Subcutaneous abdominal adipose tissue (tissue), 5 donors: ENCODE data around the gene CCDC30.
A peak's percentile ranks its signal among the peaks of the same experiment; 100 is the strongest.
"Not testable (repeated sequence)": the region's sequence is repeated elsewhere in the genome, so short reads cannot be mapped to it uniquely, and the experiment has no call there.

Experiments
- H3K27ac ChIP-seq: one replicate; pipeline ENCODE4 v1.7.0; 2013; ENCODE audit warnings: low read depth, mild to moderate bottlenecking, inconsistent platforms, low read length, moderate library complexity
- H3K27me3 ChIP-seq, 5 donors: one replicate each; pipeline ENCODE4 v1.7.0; 2013; ENCODE audit warnings: low read length in 5 of 5, inconsistent platforms in 1 of 5; ENCODE audit not compliant: control insufficient read depth in 5 of 5, insufficient read depth in 4 of 5
- H3K36me3 ChIP-seq, 5 donors: one replicate each; pipeline ENCODE4 v1.7.0; 2013; ENCODE audit warnings: low read length in 5 of 5; ENCODE audit not compliant: control insufficient read depth in 5 of 5, insufficient read depth in 5 of 5
- H3K4me1 ChIP-seq, 5 donors: one replicate each; pipeline ENCODE4 v1.7.0; 2013; ENCODE audit warnings: low read length in 5 of 5, mild to moderate bottlenecking in 3 of 5, moderate library complexity in 1 of 5; ENCODE audit not compliant: control insufficient read depth in 5 of 5, insufficient read depth in 5 of 5
- H3K4me3 ChIP-seq, 5 donors: one replicate each; pipeline ENCODE4 v1.7.0; 2013; ENCODE audit warnings: low read length in 5 of 5, low read depth in 1 of 5
- H3K9ac ChIP-seq, 5 donors: one replicate each; pipeline ENCODE4 v1.7.0; 2013; ENCODE audit warnings: low read length in 5 of 5, mild to moderate bottlenecking in 4 of 5, moderate library complexity in 3 of 5
- H3K9me3 ChIP-seq, 5 donors: one replicate each; pipeline ENCODE4 v1.7.0; 2013; ENCODE audit warnings: low read length in 5 of 5; ENCODE audit not compliant: control insufficient read depth in 5 of 5
- donor health status: healthy.
- donor health status: healthy.
- donor health status: healthy.
- donor health status: healthy.
- donor health status: healthy.

The CCDC30 gene

DNA sequence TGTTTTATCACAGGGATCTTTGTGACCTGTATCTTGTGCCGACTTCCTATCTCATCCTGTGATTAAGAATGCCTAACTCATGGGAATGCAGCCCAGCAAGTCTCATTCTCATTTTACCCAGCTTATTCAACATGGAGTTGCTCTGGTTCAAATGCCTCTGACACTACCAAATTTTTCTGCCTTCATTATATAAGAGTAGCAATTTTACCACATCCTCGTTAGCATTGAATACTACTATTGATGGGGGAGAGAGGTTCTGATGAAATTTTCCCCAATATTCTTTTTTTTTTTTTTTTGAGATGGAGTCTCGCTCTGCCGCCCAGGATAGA is 150.7 kb downstream of the CCDC30 start:
- no peaks in the 10 kb centered on the region for H3K27me3 ChIP-seq
- H3K36me3 ChIP-seq = no peaks in the 10 kb centered on the region
- no peaks in the 10 kb centered on the region for H3K4me1 ChIP-seq
- H3K27ac ChIP-seq = no peak overlapping the region
- H3K4me3 ChIP-seq = no peak overlapping the region
- no peak overlapping the region for H3K9ac ChIP-seq
- H3K9me3 ChIP-seq = no peaks in the 10 kb centered on the region

DNA sequence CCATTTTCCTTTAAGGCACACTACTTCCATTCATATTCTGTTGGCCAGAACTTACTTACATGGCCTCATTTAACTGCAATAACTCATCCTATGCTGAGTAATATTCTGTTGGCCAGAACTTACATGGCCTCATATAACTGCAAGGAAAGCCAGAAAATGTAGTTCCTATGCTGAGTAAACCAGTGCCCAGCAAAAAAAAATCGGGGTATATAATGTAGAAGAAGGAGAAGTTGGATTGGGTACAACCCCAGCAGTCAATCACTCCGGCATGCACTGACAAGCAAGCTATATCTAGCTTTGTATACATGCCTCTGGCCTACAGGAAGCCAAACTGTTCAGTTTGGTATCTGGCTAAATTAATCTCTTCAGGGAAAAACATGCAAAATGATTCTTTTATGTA is 155.8 kb downstream of the CCDC30 start:
- Histone ChIP-seq H3K4me1 (no peaks in the 10 kb centered on the region), H3K27ac (no peak overlapping the region), H3K9me3 (no peaks in the 10 kb centered on the region), H3K4me3 (no peak overlapping the region), H3K27me3 (no peaks in the 10 kb centered on the region), H3K9ac (no peak overlapping the region), H3K36me3 (no peaks in the 10 kb centered on the region)

DNA sequence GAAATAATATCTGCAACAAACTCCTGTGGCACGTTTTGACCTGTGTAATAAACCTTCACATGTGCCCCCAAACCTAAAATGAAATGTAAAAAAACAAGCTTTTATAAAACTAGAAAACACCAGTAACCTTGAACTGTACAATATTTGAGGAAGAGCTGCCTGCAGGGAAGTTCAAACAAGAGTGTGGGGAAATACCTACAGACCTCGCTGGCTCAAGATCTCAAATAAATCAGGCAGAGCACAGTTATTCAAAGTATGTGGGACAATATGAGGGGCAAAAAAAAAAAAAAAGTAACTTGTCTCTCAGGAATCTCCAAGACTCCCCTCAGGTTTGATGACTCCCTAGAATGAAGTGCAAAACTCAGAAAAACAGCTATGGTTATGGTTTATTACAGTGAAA is 157.2 kb downstream of the CCDC30 start:
- H3K27me3 ChIP-seq = no peaks in the 10 kb centered on the region
- H3K4me3 ChIP-seq = no peak overlapping the region
- H3K27ac ChIP-seq = no peak overlapping the region
- no peak overlapping the region for H3K9ac ChIP-seq
- no peaks in the 10 kb centered on the region for H3K9me3 ChIP-seq
- H3K4me1 ChIP-seq = no peaks in the 10 kb centered on the region
- no peaks in the 10 kb centered on the region for H3K36me3 ChIP-seq

DNA sequence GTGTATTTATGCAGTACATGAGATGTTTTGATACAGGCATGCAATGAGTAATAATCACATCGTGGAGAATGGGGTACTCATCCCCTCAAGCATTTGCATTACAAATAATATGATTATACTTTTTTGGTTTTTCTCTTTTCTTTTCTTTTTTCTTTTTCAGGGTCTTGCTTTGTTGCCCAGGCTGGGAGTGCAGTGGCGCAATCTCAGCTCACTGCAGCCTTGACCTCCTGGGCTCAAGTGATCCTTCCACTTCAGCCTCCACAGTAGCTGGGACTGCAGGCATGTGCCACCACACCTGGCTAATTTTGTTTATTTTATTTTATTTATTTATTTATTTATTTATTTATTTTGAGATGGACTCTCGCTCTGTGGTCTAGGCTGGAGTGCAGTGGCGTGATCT is 158.1 kb downstream of the CCDC30 start:
- not testable (repeated sequence) for H3K27ac ChIP-seq, H3K36me3 ChIP-seq, H3K27me3 ChIP-seq, H3K4me1 ChIP-seq, H3K9ac ChIP-seq, H3K9me3 ChIP-seq, H3K4me3 ChIP-seq

DNA sequence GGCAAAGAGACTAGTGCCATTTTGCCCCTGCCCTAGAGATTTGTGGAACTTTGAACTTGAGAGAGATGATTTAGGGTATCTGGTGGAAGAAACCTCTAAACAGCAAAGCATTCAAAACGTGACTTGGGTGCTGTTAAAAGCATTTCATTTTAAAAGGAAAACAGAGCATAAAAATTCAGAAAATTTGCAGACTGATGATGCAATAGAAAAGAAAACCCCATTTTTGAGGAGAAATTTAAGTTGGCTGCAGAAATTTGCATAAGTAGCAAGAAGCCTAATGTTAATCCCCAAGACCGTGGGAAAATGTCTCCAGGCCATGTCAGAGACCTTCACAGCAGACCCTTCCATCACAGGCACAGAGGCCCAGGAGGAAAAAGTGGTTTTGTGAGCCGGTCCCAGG is 164.1 kb downstream of the CCDC30 start:
- not testable (repeated sequence) for H3K36me3 ChIP-seq, H3K9ac ChIP-seq, H3K4me1 ChIP-seq, H3K27ac ChIP-seq, H3K9me3 ChIP-seq, H3K27me3 ChIP-seq, H3K4me3 ChIP-seq

DNA sequence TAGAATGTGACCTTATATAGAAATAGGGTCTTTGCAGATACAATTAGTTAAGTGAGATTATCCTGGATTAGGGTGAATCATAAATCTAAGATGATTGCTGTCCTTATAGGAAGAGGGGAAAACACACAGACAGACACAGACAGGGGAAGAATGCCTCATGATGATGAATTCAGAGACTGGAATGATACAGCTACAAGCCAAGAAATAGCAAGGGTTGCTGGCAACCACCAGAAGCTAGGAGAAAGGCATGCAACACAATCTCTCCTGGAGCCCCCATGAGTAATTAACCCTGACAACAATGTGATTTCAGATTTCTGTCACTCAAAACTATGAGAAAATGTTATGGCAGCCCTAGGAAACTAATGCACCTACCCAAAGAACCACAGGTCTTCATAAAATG is 176.0 kb downstream of the CCDC30 start:
- peaks cover 0 to 12% (median 6%) of the 10 kb centered on the region in 5 donors for H3K4me1 ChIP-seq
- H3K27ac ChIP-seq = no peak overlapping the region
- no peaks in the 10 kb centered on the region for H3K36me3 ChIP-seq
- H3K27me3 ChIP-seq = no peaks in the 10 kb centered on the region
- no peak overlapping the region for H3K9ac ChIP-seq
- no peak overlapping the region for H3K4me3 ChIP-seq
- no peaks in the 10 kb centered on the region for H3K9me3 ChIP-seq

DNA sequence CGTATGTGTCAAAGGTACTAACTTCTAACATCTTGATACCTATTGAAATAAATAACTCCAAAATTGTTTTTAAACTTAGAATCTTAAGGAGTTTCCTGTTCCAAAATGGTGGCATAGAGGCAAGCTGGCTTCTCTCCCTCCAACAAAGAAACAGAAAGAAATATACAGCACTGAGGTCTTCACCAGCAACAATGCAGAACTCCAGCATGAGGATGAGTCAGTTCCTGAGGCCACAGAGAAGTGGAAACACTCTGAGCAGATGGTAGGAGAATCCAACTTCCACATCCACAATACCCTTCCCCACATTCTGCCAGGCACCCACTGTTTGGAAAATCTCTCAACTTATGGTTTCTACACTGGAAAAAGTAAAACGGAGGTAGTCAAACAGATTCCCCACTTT is 183.0 kb downstream of the CCDC30 start:
- Histone ChIP-seq H3K27ac (no peak overlapping the region), H3K9me3 (no peaks in the 10 kb centered on the region), H3K4me3 (no peak overlapping the region), H3K27me3 (no peaks in the 10 kb centered on the region), H3K4me1 (no peaks in the 10 kb centered on the region), H3K9ac (no peak overlapping the region), H3K36me3 (peaks cover 0 to 4% (median 0%) of the 10 kb centered on the region in 5 donors)

DNA sequence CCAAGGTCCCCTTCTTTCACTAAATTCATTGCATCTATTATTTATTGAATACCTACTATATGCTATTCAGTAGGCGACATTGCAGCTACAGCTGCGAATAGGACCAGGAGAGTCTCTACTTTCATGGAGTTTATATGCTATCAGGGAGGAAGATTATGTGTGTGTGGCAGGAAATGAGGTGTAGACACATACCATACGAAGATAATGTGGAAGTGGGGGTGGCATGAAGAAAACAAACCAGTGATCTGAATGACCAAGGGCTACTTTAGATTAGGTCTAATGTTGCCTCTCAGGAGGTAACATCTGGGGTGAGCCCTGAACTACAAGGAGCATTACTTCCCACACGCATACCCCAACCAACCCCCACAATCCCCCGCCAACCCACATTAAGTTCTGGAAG is 194.1 kb downstream of the CCDC30 start:
- Histone ChIP-seq H3K9me3 (no peaks in the 10 kb centered on the region), H3K9ac (peak overlapping the region in 1 of 5 donors; percentile 98), H3K27ac (no peak overlapping the region), H3K27me3 (no peaks in the 10 kb centered on the region), H3K4me1 (peaks cover 10 to 19% (median 18%) of the 10 kb centered on the region in 5 donors), H3K4me3 (peak overlapping the region in 4 of 5 donors; percentile 95 to 99 (median 97)), H3K36me3 (peaks cover 8 to 19% (median 13%) of the 10 kb centered on the region in 5 donors)

DNA sequence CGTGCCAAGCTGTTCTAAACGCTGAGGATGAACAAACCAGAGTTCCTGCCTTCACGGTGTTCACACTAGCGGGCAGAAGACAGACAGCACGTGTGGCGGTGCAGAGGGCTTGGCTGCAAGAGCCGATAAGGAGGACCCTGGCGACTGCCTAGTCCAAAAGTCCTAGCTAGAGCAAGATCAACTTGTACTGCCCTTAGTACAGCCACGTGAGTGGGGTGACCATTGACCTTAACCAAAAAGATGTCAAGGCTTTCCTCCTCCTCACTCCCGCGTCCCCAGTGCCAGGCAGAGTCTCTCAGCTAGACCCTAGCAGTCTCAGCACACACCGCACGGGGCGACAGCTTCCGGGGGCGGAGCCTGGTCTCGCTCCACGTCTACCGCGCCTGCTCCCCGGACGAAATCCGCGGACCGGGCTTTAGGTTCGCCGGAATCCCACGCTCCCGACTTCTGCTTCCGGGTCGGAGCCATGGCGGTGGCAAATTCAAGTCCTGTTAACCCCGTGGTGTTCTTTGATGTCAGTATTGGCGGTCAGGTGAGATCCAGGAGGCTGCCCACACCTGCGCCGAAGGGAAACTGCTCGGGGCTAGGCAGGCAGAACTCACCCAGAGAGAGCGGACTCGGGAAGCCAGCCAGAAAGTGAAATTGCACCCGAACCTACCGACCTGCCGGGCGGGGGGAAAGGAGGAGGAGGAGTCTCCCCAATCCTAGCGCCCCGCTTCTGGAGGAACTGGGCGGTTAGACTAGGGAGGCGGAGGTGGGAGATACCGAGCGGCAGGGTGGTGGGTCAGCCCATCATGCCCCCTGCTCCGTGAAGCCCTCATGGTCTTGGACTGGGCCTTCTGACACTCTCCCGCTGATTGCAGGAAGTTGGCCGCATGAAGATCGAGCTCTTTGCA is 195.1 kb downstream of the CCDC30 start, which contains the start of gene PPIH:
Gene PPIH (plus strand): TSS at position 443 of the 896 bp plus-strand sequence. CDS start 24 bp downstream, at position 467.
- Histone ChIP-seq H3K27ac (peak within 1 kb of the TSS; percentile 74), H3K9ac (peak within 1 kb of the TSS; percentile 83 to 98 (median 87)), H3K4me1 (peaks cover 10 to 19% (median 18%) of the 10 kb centered on the region in 5 donors), H3K27me3 (no peaks in the 10 kb centered on the region), H3K36me3 (peaks cover 8 to 19% (median 15%) of the 10 kb centered on the region in 5 donors), H3K9me3 (no peaks in the 10 kb centered on the region), H3K4me3 (peak within 1 kb of the TSS; percentile 95 to 99 (median 98))

DNA sequence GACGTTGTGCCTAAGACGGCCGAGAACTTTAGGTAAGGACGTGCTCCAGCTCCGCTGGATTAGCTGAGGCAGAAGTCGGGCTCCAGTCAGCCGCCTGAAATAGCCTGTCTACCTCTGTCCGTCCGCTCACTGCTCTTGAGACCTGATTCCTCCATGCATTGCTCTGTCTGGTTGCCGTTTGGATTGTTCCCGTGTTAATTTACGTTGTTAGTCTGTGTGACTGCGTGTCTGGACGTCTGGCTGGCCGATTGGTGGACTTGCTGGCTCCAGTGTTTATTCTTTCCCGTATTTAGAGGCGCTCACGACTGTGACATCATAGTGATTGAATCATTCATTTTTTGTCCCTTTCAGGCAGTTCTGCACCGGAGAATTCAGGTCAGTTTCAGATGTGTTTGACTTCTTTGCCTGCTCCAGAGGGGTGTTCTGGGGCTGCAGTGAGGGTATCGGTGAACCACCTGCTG is 195.8 kb downstream of the CCDC30 start:
- peak overlapping the region; percentile 83 to 98 (median 87) for H3K9ac ChIP-seq
- H3K4me3 ChIP-seq = peak overlapping the region; percentile 95 to 99 (median 98)
- H3K27ac ChIP-seq = peak overlapping the region; percentile 74
- H3K4me1 ChIP-seq = peaks cover 10 to 19% (median 18%) of the 10 kb centered on the region in 5 donors
- peaks cover 11 to 21% (median 19%) of the 10 kb centered on the region in 5 donors for H3K36me3 ChIP-seq
- H3K27me3 ChIP-seq = no peaks in the 10 kb centered on the region
- no peaks in the 10 kb centered on the region for H3K9me3 ChIP-seq
